ENCODE results near the gene TMEM125.

TMEM125 gene

GRCh38 chr1:43293896-43294760, 24.3 kb downstream of the TMEM125 start:
- DNase-seq (ENCODE audit: low spot score): no peak

- DNase-seq (ENCODE audit: low spot score): no peak
Observed at GRCh38 chr1:43294761-43295160, 25.0 kb downstream of the TMEM125 start.

GRCh38 chr1:43296207-43296606, 26.4 kb downstream of the TMEM125 start:
- no peak for DNase-seq (ENCODE audit: low spot score)

- no peak for DNase-seq (ENCODE audit: low spot score)
Observed at GRCh38 chr1:43298055-43298454, 28.3 kb downstream of the TMEM125 start.

GRCh38 chr1:43299101-43299500, 29.3 kb downstream of the TMEM125 start:
- DNase-seq (ENCODE audit: low spot score): no peak

DNA sequence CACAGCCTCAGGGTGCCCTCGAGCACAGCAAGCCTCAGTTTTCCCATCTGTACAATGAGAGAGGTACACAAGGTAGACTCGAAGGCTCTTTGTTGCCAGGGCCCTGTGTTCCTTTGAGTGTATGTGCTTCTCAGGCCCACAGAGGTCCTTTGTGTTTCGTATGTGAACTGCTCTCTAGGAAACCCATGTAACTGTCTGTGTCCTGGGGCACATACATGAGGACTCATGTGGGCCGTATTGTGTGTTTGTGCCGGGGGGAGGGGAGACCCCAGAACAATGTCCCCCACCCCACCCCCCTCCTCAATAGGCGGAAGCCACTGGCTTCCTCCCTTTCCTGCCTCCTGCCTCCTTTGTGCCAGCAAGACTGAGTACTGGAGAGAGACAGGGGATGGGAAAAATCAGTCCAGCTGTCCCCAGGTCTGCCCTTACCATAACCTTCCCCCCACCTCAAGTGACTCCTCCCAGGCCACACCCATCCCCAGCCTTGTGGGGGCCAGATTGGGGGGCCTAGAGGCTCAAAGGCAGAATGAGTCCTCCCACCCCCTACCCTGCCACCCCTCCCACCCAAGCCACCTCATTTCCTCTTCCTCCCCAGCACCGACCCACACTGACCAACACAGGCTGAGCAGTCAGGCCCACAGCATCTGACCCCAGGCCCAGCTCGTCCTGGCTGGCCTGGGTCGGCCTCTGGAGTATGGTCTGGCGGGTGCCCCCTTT, 30.8 kb downstream of the TMEM125 start, which contains the start of gene TIE1:
Gene TIE1, plus strand, starts transcription at position 605 of the 717 bp plus-strand sequence. Its CDS starts 90 bp downstream, at position 695.
- DNase-seq (ENCODE audit: low spot score): no peak

DNA sequence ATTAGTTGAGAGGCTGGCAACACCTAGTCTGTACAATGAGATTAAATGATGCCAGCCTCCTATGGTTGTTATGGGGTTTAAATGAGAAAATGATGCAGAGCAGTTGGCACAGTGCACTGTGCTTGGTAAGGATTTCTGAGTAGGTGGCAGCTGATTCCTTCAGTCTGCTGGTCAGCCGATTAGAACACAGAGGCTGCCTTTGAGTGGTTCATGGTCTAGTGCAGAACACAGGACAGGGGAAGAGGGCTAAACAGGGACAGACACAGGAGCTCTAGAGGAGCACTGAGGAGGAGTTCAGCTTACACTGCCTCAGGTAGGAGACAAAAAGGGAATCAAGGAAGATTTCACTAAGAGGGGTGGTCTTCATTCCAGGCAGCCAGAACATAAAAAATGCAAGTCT, 32.4 kb downstream of the TMEM125 start:
- no peak for DNase-seq (ENCODE audit: low spot score)

- no peak for DNase-seq (ENCODE audit: low spot score)
Observed at GRCh38 chr1:43302721-43303470, 33.1 kb downstream of the TMEM125 start.

DNA sequence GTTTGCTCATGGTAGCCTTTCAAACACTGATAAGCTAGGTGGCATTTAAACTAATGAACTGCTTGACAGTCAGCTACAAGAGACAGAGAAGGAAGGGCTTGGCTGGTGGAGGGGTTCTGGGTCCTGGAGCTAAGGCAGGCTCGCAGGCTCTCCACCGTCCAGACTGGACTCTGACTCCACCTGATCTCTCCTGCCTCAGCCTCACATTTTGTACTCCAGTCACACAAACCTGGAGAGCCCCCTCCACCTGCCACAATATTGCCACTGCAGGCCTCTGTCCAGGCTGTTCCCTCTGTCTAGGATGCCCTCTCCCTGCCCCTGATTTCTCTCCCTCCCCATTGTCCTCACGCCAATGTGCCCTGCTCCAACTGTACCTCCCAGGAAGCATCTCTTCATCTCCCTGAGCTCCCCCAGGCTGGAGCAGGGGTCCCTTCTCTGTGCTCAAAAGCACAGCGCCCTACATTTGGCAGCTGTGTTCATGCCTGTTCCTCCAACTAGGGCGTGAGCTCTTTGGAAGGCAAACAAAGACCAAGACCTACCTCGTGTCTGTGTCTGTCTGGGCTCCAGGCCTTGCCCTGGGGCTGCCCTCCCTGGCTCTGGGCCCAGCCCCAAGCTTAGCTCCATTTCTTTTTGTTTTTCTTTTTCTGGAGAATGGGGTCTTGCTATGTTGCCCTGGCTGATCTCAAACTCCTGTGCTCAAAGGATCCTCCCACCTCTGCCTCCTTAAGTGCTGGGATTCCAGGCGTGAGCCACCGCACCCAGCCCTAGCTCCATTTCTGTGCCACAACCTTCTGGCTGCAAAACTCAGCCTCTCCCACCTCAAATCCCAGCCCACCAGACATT, 33.9 kb downstream of the TMEM125 start:
- DNase-seq (ENCODE audit: low spot score): no peak

DNA sequence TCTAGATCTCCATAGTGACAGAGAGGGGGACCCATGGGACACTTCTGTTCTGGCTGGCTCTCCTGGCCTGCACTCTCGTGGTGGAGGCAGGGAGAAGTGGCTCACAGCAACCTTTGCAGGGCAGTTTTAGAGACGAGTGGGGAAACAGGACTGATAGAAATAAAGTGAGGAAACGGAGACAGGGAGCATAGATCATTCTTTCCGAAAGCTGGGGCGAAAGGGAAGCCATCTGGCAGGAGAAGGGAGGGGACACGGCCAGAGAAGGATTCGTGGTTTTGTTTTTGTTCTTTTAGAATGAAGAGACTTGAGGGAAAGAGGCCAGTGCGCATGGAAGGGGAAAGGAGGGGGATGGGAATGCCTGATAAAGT, 34.5 kb downstream of the TMEM125 start:
- DNase-seq (ENCODE audit: low spot score): no peak

DNA sequence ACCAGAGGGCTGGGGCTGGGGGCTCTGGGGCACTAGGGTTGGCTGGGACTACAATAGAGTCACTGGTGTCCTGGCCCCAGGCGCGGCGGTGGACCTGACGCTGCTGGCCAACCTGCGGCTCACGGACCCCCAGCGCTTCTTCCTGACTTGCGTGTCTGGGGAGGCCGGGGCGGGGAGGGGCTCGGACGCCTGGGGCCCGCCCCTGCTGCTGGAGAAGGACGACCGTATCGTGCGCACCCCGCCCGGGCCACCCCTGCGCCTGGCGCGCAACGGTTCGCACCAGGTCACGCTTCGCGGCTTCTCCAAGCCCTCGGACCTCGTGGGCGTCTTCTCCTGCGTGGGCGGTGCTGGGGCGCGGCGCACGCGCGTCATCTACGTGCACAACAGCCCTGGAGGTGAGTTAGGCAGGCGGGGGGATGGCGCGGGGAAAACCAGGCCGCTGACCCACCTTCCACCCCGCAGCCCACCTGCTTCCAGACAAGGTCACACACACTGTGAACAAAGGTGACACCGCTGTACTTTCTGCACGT, 35.1 kb downstream of the TMEM125 start:
- no peak for DNase-seq (ENCODE audit: low spot score)

GRCh38 chr1:43305461-43305860, 35.7 kb downstream of the TMEM125 start:
- no peak for DNase-seq (ENCODE audit: low spot score)

GRCh38 chr1:43305926-43306687, 36.3 kb downstream of the TMEM125 start:
- no peak for DNase-seq (ENCODE audit: low spot score)

- no peak for DNase-seq (ENCODE audit: low spot score)
Observed at GRCh38 chr1:43306688-43307457, 37.1 kb downstream of the TMEM125 start.

- no peak for DNase-seq (ENCODE audit: low spot score)
Observed at GRCh38 chr1:43307458-43308158, 37.8 kb downstream of the TMEM125 start.

GRCh38 chr1:43308635-43309404, 39.0 kb downstream of the TMEM125 start:
- DNase-seq (ENCODE audit: low spot score): no peak

DNA sequence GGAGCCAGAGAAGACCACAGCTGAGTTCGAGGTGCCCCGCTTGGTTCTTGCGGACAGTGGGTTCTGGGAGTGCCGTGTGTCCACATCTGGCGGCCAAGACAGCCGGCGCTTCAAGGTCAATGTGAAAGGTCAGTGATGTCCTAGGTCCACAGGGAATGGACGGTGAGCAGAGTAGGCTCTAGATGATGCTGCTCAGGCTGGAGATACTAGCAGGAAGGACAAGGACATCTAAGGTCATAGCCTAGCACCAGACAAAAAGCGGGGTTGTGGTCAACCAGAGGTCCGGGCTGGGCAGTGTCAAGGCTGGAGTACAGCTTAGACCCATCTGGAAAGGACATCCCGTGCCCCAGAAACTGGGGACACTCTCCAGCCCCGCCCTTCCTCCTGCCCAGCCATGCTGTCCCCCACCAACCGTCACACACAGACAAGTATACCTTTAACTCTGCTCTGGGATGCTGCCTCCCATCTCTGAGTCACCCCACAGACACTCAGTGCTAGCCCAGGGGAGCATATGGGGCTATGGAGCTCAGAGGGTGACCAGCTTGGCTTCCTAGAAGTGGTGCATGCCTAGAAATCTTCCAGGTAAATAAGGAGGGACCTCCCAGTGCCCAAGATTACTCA, 39.7 kb downstream of the TMEM125 start:
- DNase-seq (ENCODE audit: low spot score): no peak

DNA sequence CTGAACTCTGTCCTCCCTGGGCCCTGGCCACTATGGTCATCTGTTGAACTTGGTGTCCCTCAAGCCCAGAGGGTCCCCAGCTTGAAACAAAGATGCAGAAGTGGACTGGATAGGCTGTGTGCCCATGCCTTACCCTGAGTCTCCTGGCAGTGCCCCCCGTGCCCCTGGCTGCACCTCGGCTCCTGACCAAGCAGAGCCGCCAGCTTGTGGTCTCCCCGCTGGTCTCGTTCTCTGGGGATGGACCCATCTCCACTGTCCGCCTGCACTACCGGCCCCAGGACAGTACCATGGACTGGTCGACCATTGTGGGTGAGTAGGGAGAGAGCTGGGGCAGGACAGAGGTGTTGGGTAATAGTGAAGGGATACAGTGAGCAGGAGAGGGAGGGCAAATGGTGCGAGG, 41.7 kb downstream of the TMEM125 start:
- DNase-seq (ENCODE audit: low spot score): no peak

All from CD4-positive, alpha-beta T cell treated with Interleukin-2 at 100 ng/mL for 4 hours (primary cell).